Retinal pigment epithelial cell (primary cell): Measurements from ENCODE around the gene GRAMD1B.
A peak's percentile ranks its signal among the peaks of the same experiment; 100 is the strongest.
"Not testable (repeated sequence)": the region's sequence is repeated elsewhere in the genome, so short reads cannot be mapped to it uniquely, and the experiment has no call there.

ENCODE experiments used
- DNase-seq: peaks from one replicate; pipeline ENCODE4 v3.0.0-alpha.2; 2010; ENCODE audit warnings: low read depth
- H3K4me3 ChIP-seq: 2 replicates; pipeline ENCODE4 v1.5.1; 2011; ENCODE audit warnings: mild to moderate bottlenecking, low read length, control low read depth, moderate library complexity
- TF ChIP-seq, protein P1 (sequence below): conservative IDR thresholded peaks from 2 replicates; pipeline ENCODE4 v1.5.1; 2011; ENCODE audit warnings: low read depth, low read length, control low read depth, inconsistent platforms

The GRAMD1B gene

DNA sequence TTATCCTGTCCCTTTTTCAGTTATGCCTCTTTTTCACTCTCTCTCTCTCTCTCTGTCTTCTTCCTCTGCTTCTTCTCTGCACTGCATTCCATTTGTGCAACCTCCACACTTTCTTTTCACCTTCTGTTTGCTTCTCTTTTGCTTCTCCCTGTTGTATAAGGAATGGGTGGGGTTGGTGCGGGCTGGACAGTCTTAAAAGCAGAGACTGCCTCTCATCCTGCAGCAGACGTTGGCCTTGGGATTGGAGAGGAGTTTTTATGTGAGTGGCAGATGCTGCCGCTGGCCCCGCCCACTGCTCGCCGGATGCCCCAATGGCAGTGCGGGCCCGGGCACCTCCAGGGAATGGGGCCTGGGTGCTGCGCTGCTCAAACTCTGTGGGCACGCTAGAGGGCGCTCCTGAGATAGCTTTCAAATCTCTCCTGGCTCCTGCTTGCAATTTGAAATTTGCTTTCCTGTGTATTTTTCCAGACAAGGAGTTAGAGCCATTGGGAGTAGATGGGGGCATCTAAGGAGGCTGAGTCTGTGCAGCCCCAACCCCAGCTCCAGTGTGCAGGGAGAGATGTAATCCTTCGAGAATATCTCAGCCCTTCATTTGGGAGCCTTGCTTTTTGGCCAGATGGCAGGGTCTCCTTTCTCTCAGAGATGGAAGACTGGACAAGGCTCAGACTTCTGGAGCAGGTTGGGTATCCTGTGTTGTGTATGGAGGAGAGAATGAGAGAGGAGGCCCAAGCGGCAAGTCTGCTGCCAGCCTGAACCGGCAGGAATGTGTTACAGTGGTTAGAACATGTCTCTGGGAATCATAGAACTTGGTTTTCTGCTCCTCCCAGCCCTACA lies 81.2 kb downstream of the GRAMD1B start:
- no peak overlapping the region for H3K4me3 ChIP-seq
- DNase-seq, result peak; percentile 65
- TF ChIP-seq, protein P1, sequence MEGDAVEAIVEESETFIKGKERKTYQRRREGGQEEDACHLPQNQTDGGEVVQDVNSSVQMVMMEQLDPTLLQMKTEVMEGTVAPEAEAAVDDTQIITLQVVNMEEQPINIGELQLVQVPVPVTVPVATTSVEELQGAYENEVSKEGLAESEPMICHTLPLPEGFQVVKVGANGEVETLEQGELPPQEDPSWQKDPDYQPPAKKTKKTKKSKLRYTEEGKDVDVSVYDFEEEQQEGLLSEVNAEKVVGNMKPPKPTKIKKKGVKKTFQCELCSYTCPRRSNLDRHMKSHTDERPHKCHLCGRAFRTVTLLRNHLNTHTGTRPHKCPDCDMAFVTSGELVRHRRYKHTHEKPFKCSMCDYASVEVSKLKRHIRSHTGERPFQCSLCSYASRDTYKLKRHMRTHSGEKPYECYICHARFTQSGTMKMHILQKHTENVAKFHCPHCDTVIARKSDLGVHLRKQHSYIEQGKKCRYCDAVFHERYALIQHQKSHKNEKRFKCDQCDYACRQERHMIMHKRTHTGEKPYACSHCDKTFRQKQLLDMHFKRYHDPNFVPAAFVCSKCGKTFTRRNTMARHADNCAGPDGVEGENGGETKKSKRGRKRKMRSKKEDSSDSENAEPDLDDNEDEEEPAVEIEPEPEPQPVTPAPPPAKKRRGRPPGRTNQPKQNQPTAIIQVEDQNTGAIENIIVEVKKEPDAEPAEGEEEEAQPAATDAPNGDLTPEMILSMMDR, result peak; percentile 86

DNA sequence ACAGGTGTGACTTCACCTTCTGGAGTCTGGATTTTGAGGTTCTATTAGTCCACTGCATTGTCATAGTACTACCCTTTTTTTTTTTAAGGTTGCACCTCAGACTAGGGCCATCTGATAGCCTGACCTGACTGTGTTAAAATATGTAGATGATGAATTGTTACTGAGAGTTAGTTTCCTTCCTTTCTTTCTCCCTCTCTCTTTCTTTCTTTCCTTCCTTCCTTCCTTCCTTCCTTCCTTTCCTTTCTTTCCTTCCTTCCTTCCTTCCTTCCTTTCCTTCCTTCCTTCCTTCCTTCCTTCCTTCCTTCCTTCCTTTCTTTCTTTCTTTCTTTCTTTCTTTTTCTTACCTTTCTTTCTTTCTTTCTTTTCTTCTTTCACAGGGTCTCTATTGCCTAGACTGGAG lies 83.2 kb downstream of the GRAMD1B start:
- not testable (repeated sequence) for DNase-seq, H3K4me3 ChIP-seq

DNA sequence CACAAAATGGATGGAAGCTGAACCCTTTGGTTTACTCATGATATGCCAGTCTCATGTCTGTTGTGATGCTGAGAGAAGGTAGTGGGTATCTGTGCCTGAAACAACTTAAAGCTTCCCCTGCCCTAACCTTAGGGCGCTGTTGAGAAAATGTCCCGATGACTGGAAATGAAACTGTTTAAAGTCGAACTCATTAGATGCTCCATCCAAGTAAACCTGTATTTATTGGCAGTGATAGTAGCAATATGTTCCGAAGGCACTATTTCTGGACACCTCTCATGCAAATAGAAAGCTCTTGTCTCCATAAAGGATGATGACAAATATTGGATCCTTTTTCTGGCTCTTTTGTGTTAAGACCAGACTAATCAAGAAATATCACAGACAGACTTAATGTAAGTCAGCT lies 86.2 kb downstream of the GRAMD1B start:
- DNase-seq, result no peak
- TF ChIP-seq, protein P1, result no peak
- no peak overlapping the region for H3K4me3 ChIP-seq

DNA sequence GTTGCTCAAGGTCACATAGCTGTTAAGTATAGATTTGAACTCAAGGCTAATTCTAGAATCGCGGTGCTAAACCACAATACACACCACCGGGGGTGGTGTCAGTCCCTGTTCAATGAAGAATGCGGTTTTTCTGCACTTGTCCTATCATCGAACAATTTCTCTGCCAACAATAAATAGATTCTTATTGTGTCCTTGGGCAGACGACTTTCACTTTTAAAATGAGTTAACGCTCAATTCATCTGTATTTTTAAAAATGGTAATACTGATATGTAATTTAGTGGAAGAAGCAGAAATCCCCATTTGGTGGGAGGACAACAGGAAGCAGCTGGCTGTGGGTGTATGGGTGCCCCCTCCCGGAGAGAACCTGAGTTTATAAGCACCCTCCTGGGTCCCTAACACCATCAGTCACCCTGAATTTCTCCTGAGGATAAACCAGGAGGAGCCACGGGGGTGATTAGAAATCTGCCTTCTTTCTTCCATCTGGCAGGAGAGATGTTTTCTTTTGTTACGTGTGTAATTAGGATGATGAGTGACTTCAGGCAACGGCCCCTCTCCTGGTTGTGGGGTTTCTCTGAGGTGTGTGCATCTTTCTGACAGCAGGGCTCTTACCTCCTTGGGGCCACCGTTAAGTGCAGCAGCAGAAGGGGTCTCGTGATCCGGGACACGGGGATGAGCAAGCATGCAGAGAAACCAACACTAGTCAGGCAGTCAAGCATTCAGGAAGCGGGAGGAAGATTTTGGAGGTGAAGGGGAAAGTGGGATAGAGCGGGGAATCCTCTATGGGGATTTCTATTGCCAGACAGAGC lies 87.7 kb downstream of the GRAMD1B start:
- no peak for DNase-seq
- H3K4me3 ChIP-seq, result no peak overlapping the region
- TF ChIP-seq, protein P1, result no peak

DNA sequence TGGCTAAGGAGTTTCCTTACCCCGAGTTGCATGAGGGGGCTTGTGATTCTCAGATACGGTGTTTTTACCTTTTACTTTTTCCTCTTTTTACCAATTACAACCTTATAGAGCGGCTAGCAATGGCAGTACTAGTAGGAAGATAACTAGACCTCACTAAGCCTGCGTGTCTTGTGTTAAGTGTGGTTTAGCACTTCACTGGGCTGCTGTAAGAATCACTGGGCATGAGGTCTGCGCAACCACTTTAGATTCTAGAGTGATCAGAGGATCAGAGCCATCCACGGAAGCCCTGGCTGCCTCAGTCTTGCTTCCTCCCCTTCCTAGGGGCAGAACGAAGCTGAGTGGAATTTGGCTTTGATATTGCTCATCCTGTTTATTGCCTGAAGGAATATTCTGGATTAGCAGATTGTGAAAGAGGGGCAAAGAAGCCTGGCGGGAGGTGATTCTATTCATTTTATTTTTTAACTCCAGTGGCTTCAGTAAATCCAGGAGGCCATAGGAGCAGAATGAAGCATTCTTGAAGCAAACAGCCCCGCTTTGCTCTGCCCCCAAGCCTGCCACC lies 88.5 kb downstream of the GRAMD1B start:
- TF ChIP-seq, protein P1, result no peak
- no peak for DNase-seq
- no peak overlapping the region for H3K4me3 ChIP-seq

DNA sequence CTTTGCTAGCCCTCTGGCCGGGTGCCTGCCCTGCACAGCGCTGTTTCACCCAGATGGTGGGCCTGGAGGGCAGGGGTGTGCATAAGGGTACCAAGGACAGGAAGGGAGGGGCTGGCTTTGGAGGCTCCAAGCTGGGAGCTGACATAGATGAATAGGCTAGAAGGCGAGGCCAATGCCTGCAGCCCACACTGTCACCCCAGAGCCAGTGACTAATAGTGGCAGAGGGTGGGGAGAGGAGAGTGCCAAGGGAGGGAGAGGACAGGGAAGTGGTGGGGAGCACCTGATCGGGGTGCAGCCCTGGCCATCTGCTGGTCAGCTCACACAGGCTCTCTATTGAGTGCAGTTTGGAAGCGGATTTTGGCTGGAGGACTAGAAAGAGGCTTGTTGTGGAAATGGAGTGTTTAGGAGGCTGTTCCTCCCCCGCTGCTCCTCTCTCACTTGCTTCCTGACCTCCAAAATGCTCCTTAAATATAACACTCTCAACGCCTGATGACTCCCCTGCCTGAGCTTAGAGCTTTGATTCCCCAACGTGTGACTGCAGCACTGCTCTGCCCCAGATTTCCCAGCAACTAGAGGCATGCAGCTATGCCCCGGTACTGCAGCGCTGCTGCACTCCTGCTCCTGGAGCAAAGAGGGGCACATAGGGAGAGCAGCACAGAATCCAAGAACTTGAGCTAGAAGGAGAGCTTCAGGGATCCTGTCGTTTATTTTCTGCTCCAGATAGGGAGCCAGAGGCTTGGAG lies 89.2 kb downstream of the GRAMD1B start:
- TF ChIP-seq, protein P1, result no peak
- no peak for DNase-seq
- H3K4me3 ChIP-seq, result no peak overlapping the region

DNA sequence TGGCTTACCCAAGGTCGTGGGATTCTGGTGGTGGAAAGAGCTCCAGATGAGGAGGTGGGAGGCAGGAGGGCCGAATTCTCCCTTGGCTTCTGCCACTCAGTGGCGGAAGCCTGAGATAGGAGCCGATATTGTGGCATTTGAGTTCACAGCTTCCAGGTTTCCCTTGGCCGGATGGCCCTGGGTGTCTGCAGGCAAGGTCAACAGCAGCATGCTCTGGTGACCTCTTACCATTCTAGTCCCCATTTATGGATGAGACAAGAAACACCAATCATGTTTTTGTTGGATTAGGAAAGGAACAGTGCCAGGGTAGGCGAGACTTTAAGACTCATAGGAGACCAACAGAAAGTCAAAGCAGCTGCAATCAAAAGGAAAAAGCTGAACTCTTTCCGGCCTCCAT lies 89.7 kb downstream of the GRAMD1B start:
- TF ChIP-seq, protein P1, result no peak
- DNase-seq, result no peak
- no peak overlapping the region for H3K4me3 ChIP-seq

DNA sequence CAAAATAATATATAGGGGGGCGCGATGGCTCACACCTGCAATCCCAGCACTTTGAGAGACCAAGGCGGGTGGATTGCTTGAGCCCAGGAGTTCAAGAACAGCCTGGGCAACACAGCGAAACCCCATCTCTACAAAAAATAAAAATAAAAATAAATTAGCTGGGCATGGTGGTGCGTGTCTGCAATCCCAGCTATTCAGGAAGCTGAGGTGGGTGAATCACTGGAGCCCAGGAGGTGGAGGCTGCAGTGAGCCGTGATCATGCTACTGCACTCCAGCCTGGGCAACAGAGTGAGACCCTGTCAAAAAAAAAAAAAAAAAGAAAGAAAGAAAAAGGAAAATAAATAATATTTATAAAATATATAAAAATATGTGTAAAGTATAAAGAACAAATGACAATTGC lies 90.4 kb downstream of the GRAMD1B start:
- DNase-seq, result not testable (repeated sequence)

More for the DNA sequence above, 90.4 kb downstream of the GRAMD1B start:
- H3K4me3 ChIP-seq, result not testable (repeated sequence)
